Stimulated activated CD4-positive, alpha-beta T cell treated with anti-CD3 and anti-CD28 coated beads, TNF-alpha, amount 100 ng/mL, for 48 hours (primary cell): ENCODE measurements around the gene TRAPPC4.
"Not testable (repeated sequence)": the region's sequence is repeated elsewhere in the genome, so short reads cannot be mapped to it uniquely, and the experiment has no call there.

ENCODE experiments used
- DNase-seq, 3 donors: peaks; one replicate each; pipeline ENCODE4 v3.0.0-alpha.2; 2020; ENCODE audit warnings: low read depth in 3 of 3

TRAPPC4 gene, protein sequence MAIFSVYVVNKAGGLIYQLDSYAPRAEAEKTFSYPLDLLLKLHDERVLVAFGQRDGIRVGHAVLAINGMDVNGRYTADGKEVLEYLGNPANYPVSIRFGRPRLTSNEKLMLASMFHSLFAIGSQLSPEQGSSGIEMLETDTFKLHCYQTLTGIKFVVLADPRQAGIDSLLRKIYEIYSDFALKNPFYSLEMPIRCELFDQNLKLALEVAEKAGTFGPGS

DNA sequence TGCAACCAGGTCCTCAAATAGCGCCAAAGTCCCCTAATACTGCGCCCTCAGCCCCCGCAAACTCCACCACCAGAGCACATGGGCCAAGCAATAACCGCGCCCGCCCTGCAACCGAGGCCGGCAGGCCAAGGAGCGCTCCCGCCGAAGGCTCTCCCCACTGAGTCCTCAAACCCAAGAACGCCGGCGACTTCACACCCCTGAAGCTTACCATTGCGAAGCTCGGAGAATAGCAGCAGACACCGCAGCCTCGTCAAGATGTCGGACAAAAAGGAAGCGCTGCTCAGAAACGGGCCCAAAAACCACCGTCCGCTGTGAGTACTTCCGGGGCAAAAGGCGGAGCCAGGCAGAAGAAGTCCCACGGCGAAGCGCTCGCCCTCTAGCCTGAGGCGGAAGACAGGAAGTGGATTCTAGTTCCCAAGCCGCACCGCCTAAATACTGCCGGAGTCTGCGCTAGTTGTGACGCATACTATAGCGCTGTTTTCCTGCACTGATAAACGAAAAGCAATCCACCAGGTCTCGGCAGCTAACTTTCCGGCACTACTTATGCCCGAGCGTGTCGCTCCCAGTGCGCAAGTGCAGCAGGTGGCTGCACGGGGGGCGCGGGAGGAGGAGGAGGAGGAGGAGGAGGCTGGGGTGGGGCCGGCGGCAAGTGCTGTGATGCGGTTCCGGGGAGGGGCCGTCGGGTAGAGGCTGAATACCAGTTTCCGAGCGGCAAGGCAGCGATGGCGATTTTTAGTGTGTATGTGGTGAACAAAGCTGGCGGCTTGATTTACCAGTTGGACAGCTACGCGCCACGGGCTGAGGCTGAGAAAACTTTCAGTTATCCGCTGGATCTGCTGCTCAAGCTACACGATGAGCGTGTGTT is at the start of gene TRAPPC4, which contains the start of gene RPS25:
Gene TRAPPC4, plus strand, starts transcription at position 693 of the 865 bp plus-strand sequence. Its CDS starts 30 bp downstream, at position 723.
Gene RPS25, minus strand, starts transcription at position 270 of the 865 bp plus-strand sequence. Its CDS starts 59 bp downstream, at position 211.
- peak; percentile 89 to 94 (median 93) for DNase-seq

DNA sequence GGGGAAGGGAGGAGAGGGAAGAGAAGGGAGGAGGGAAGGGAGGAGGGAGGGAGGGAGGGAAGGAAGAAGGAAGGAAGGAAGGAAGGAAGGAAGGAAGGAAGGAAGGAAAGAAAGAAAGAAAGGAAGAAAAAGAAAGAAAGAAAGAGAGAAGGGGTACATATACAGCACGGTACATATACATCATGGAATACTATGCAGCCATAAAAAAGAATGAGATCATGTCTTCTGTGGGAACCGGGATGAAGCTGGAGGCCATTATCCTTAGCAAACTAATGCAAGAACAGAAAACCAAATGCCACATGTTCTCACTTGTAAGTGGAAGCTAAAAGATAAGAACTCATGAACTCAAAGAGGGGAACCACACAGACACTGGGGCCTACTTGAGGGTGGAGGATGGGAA is 49.1 kb upstream of the TRAPPC4 start:
- DNase-seq: not testable (repeated sequence)

DNA sequence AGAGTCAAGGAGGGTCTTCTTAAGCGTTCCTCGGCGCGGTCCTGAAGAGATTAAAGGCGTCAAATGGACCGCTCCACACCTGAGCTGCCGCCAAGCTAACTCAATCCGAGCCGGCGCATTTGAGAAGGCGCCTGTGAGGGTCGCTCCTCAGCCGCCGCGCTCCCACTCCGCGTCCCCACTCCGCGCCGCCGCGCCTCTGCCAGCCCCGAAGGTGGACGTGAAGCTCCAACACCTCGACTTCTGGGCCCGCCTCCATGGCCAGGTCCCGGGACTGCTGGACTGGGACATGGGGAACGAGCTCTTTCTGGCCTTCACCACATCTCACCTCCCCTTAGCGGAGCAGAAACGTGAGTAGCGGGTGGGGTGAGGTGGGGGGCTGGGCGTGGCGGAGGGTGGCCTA is 46.9 kb upstream of the TRAPPC4 start, which contains the start of gene FOXR1:
Gene FOXR1, plus strand, starts transcription at position 116 of the 400 bp plus-strand sequence. Its CDS starts 171 bp downstream, at position 287.
- DNase-seq: no peak

DNA sequence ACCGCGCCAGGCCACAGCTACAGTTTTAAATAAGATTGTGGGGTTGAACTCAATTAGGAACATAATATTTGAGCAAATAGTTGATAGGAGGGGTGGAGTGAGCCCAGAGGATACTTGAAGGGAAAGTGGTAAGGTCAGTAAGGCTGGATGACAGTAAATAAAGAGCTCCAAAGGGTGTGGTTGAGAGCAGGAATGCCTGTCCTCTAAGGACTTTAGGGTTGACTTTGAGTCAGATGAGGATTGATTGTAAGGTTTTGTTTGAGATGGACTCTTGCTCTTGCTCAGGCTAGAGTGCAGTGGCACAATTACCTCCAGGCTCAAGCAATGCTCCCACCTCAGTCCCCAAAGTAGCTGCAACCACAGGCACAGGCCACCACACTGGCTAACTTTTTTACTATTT is 44.6 kb upstream of the TRAPPC4 start:
- no peak for DNase-seq

DNA sequence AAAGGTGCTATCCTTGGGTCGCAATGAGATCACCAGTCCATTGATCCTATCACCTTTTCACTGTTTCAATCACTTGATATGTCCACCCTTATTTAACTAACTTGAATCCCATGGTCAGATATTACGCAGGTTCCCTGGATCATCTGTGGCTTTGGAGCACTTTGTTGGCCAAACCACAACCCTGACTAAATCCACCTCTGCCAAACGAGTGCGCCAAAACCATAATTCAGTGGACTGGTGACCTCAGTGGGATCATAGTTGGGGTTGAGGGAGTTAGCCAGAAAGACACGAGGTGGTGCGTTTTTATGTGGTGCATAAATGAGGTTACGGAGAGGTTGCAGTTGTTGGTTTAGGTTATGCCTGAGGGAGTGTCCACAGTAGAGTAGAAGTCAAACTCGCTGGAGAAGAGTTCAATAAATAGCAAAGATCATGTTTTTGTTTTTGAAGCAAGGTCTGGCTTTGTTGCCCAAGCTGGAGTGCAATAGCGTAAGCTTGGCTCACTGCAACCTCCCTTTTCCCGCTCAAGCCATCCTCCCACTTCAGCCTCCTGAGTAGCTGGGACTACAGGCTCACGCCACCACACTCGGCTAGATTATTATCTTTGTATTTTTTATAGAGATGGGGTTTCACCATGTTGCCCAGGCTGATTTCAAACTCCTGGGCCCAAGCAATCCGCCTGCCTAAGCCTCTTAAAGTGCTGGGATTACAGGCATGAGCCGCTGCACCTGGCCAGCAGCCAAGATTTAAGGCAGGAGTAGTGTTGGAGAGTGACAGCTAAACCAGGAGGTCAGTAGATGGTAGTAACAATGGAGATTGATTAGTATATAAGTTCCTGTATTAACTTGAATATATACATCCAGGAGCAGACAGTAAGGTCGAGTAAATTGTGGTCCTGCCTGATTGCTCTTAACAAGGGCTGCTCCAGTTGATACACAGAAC is 42.5 kb upstream of the TRAPPC4 start:
- no peak for DNase-seq

DNA sequence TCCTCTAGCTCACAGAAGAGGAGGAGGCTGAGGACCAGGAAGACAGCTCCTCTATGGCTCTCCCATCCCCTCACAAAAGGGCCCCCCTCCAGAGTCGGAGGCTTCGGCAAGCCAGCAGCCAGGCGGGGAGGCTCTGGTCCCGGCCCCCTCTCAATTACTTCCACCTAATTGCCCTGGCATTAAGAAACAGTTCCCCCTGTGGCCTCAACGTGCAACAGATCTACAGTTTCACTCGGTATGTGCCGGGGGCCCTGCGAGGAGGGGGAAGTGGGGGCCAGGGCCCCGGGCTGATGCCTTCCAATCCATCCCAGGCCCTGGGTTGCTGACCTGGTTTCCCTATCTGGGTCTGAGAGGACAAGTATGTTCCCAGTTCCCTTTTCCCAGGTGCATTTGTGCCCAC is 39.1 kb upstream of the TRAPPC4 start:
- no peak for DNase-seq

DNA sequence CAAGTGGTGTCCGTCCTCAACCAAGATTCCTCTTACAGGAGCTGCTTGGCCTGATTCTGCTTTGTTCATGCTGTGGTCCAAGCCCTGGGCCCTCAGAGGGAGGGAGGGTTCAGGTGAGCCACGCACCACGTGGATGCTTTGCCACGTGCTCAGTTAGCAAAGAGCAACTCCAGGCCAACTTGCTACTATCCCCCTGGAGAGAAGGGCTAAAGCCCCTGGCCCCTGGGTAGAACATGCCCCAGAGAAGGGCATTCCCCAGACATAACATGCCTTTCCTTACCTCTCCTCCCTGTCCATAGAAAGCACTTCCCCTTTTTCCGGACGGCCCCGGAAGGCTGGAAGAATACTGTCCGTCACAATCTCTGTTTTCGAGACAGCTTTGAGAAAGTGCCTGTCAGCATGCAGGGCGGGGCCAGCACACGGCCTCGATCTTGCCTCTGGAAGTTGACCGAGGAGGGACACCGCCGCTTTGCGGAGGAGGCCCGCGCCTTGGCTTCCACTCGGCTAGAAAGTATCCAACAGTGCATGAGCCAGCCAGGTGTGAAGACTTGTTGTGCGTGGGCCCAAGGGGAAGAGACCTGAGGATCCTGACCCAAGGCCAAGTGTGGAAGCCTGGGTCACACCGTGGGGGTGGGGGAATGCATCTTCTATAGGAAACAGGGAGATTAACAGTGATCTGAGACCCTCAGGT is 38.2 kb upstream of the TRAPPC4 start:
- no peak for DNase-seq

DNA sequence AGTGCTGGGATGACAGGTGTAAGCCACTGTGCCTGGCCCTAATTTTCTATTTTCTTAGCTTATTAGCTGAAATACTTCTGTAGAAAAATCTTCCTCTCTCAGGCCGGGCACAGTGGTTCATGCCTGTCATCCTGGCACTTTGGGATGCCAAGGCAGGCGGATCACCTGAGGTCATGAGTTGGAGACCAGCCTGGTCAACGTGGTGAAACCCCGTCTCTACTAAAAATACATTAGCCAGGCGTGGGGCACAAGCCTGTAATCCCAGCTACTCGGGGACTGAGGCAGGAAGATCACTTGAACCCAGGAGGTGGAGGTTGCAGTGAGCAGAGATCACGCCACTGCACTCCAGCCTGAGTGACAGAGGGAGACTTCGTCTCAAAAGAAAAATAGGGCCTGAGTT is 34.2 kb upstream of the TRAPPC4 start:
- DNase-seq: not testable (repeated sequence)

DNA sequence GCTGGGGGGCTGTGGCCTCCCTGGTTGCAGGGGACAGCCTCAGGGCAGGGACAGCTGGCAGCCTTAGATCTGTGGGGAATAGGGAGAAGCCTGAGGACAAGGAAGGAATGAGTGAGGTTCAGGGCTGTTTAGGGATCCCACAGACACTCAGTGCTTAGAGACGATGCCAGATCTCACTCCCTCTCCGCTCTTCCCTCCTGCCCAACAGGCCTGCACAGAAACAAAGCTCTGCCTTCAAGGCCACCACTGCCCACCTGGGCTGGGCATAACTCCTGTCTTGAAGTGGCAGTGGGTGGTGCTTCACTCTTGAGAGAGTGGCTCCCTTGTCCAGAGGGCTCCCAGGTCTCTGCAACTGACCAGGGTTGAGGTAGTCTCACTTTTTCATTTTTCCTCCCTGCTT is 33.7 kb upstream of the TRAPPC4 start:
- no peak for DNase-seq

DNA sequence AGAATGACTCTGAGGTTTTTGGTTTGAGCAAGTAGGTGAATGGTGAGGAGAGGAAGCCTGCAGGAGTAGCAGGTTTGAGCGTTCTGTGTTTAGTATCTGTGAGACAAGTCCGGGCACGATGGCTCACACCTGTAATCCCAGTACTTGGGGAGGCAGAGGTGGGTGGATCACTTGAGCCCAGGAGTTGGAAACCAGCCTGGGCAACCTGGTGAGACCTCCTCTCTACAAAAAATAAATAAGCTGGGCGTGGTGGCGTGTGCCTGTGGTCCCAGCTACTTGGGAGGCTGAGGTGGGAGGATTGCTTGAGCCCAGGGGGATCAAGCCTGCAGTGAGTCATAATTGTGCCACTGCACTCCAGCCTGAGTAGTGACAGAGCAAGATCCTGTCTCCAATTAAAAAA is 30.3 kb upstream of the TRAPPC4 start:
- no peak for DNase-seq

DNA sequence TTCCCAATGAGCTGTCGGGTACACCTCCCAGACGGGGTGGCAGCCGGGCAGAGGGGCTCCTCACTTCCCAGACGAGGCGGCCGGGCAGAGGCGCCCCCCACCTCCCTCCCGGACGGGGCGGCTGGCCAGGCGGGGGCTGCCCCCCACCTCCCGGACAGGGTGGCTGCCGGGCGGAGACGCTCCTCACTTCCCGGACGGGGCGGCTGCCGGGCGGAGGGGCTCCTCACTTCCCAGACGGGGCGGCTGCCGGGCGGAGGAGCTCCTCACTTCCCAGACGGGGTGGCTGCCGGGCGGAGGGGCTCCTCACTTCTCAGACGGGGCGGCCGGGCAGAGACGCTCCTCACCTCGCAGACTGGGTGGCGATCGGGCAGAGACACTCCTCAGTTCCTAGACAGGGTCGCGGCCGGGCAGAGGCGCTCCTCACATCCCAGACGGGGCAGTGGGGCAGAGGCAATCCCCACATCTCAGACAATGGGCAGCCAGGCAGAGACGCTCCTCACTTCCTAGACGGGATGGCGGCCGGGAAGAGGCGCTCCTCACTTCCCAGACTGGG is 27.0 kb upstream of the TRAPPC4 start:
- DNase-seq: not testable (repeated sequence)

DNA sequence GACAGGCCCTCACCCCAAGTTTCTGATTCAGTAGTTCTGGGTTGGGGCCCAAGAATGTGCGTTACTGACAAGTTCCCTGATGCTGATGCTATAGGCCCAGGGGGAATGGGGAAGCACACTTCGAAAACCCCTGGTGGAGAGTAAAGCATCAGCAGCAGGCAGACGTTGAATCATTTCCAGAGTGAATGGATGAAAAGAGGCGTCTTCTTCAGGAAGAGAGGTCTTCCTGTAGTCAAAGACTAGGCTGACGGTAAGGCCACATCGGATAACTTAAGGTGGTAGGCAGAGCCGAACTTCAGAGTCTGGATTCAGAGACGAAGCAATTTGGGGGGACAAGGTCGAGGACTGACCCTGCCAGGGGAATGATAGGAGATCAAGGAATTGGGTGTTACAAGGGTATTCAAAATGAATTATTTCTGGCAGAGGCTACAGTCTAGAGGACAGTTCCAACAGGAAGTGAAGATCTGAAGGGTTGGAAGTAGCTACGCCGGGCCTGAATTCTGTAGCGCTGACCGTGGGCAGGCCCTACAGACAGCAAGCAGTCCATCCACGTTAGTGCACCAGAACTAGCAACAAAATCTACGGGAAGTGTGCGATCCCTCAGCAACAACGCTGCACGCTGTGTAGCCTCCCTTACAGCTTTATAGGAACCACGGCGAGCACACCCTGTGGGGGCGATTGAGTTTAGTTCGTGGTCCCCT is 21.5 kb upstream of the TRAPPC4 start:
- peak in 1 of 3 donors; percentile 37 for DNase-seq

DNA sequence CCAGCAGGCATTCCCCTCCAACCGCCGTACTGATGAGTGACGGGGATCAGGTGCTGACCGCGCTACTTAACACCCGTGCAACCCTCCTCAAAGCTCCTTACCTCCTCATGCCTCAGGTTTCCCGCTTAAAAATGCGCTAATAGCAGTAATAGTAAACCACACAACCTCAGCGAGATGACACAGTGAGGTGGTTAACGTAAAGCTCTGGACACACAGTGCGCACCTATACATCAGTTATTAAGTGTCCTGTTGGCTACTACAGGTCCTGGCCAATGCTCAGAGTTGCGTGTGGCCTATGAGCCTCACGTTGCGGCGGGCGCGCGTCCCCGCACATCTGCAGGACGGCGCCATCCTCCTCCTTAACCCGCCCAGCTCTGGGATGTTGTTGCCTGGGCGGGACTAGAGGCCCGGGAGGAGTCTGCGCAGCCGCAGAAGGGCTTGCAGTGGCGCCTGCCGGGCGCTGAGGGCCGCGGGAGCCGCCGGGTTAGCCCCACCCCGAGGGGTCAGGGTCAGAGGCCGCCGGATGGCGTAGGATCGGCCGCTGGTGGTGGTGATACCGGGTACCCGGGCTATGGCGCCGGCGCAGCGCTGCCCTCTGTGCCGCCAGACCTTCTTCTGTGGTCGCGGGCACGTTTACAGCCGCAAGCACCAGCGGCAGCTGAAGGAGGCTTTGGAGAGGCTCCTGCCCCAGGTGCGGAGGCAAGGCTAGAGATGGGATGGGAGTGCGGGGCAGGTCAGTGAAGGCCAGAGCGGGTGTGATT is 20.8 kb upstream of the TRAPPC4 start, which contains the start of gene CENATAC:
Gene CENATAC, plus strand, starts transcription at position 512 of the 761 bp plus-strand sequence. Its CDS starts 60 bp downstream, at position 572.
- peak; percentile 90 to 95 (median 92) for DNase-seq

DNA sequence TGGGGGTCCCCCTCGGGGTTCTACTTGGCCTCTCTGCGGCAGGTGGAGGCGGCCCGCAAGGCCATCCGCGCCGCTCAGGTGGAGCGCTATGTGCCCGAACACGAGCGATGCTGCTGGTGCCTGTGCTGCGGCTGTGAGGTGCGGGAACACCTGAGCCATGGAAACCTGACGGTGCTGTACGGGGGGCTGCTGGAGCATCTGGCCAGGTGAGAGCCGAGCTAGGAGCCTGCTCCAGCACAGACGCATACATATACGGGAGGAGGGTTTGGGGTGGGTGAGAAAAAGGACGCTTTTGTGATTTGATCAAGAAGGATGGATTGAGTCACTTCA is 20.2 kb upstream of the TRAPPC4 start:
- DNase-seq: no peak

DNA sequence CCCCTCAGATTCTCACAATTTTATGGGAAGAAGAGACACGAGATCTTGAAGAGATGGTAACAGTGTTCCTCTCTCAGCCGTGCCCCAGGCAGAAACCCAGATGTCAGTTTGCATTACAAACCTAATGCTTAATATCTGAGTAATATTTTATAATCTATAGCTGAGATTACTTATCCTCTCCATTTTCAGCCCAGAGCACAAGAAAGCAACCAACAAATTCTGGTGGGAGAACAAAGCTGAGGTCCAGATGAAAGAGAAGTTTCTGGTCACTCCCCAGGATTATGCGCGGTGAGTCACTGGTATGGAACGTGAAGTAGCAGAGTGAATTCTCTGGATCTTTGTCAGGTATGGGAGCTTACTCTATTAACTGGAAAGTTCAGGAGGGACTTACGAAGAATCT is 19.7 kb upstream of the TRAPPC4 start:
- DNase-seq: no peak

DNA sequence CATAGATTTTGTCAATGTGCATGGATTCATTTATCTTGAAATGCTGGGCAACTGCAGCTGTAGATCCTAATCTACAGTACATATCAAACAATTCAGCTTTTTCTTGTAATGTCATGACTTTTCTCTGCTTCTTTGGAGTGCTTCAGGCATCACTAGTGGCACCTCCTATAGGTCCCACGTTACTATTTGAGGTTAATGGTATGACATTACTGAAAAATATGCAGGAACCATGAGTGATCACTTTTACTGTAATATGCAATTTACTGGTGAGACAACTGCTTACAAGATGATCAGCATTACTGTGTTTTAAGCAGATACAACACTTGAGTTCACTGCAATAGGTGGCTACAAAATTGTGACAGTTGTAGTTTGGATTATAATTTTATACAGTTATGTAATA is 17.7 kb upstream of the TRAPPC4 start:
- no peak for DNase-seq

DNA sequence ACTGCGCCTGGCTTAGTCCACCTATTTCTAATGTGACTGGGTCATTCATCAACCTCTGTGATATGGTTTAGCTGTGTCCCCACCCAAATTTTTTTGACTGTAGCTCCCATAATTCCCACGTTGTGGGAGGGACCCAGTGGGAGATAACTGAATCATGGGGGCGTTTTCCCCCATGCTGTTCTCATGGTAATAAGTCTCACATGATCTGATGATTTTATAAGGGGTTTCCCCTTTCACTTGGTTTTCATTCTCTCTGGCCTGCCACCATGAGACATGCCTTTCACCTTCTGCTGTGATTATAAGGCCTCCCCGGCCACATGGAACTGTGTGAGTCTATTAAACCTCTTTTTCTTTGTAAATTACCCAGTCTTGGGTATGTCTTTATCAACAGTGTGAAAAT is 11.9 kb upstream of the TRAPPC4 start:
- no peak for DNase-seq

DNA sequence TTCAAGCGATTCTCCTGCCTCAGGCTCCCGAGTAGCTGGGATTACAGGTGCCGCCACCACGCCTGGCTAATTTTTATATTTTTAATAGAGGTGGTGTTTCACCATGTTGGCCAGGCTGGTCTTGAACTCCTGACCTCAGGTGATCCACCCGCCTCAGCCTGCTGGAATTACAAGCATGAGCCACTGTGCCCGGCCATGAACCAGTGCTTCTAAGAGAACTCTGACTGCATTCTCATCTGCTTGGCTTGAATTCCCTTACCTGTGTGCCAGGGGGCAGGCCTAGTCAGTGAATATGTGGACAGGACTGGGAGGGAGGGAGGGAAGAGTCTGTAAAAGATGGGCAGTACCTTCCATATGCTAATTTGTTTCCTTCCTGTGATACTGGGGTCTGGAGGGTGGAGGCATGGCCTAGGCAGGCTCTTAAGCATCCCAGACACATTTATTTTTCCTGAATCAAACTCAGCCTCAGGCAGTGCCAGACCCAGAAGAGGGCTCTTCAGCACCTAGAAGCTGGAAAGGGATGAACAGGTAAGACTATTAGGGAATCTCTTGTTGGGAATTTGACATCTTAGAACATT is 7.0 kb upstream of the TRAPPC4 start:
- no peak for DNase-seq

DNA sequence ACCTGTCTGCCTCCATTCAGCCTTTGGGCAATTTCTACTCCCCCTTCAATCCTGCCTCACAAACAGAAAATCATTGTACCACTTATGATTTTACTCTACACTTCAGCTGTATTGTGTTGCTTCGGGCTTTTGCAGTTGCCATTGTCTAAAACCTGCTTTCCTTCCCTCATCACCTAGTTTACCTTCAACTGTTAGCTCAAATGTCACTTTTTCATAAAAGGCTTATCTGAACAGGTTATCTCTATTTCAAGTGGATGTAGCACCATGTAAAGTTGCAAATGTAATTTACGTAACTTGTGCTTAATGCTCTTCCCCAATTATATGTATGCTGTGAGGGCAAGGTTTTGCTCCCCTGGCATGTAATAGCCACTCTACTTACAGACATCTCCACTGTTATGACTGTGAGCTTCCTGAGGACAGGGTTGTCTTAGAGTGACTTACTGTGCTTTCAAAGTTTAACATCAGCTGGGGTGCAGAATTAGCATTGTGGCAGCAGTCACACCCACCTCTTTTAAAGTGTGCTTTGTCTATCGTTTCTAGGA is 5.9 kb upstream of the TRAPPC4 start:
- no peak for DNase-seq
